ENCODE data around the gene AKAP13.

AKAP13 gene

GRCh38 chr15:85762039-85762755 is 381.8 kb downstream of the AKAP13 start:
- no peak for DNase-seq

- no peak for DNase-seq
Measured at GRCh38 chr15:85762756-85763127, 382.3 kb downstream of the AKAP13 start.

GRCh38 chr15:85763157-85763556 is 382.8 kb downstream of the AKAP13 start:
- no peak for DNase-seq

GRCh38 chr15:85763673-85764633 is 383.6 kb downstream of the AKAP13 start:
- DNase-seq, result no peak

- no peak for DNase-seq
Measured at GRCh38 chr15:85764649-85765277, 384.4 kb downstream of the AKAP13 start.

GRCh38 chr15:85766001-85766831 is 385.8 kb downstream of the AKAP13 start:
- DNase-seq, result no peak

- no peak for DNase-seq
Measured at GRCh38 chr15:85767785-85768529, 387.6 kb downstream of the AKAP13 start.

GRCh38 chr15:85768595-85769168 is 388.3 kb downstream of the AKAP13 start:
- no peak for DNase-seq

GRCh38 chr15:85769182-85769900 is 388.9 kb downstream of the AKAP13 start:
- no peak for DNase-seq

GRCh38 chr15:85770096-85771041 is 390.0 kb downstream of the AKAP13 start:
- DNase-seq, result no peak

GRCh38 chr15:85771271-85771670 is 390.9 kb downstream of the AKAP13 start:
- no peak for DNase-seq

- no peak for DNase-seq
Measured at GRCh38 chr15:85771781-85772445, 391.5 kb downstream of the AKAP13 start.

- DNase-seq, result no peak
Measured at GRCh38 chr15:85772668-85773067, 392.3 kb downstream of the AKAP13 start.

GRCh38 chr15:85773249-85773648 is 392.8 kb downstream of the AKAP13 start:
- DNase-seq, result no peak

GRCh38 chr15:85773970-85774369 is 393.6 kb downstream of the AKAP13 start:
- no peak for DNase-seq

GRCh38 chr15:85777250-85778106 is 397.1 kb downstream of the AKAP13 start:
- DNase-seq, result no peak

- DNase-seq, result no peak
Measured at GRCh38 chr15:85778107-85778776, 397.8 kb downstream of the AKAP13 start.

Data from stimulated activated CD4-positive, alpha-beta T cell treated with anti-CD3 and anti-CD28 coated beads, Interleukin-4, amount 100 ng/mL, for 1 hour (primary cell).